Bronchus fibroblast of lung (primary cell): ENCODE measurements around the gene PRR22. TPM values are rescaled to one million over a fixed set of nuclear protein-coding genes. Genes with fewer than 3 reads are reported as not detected.

Experiments
- total RNA-seq: library from RNA; depleted of rRNA; stranded (reverse); fragments of >200 nt; gene quantifications from 2 replicates; pipeline ENCODE4 v1.2.3, GENCODE V29; 2015

Gene PRR22
- total RNA-seq = 0.59 TPM in 1 of 2 replicates, not detected in the other

GRCh38 chr19:5784581-5785147 is at the start of gene PRR22:
TSS of gene PRR22 (minus strand) at chr19:5784746. CDS start at chr19:5784660, 86 bp downstream.

DNA sequence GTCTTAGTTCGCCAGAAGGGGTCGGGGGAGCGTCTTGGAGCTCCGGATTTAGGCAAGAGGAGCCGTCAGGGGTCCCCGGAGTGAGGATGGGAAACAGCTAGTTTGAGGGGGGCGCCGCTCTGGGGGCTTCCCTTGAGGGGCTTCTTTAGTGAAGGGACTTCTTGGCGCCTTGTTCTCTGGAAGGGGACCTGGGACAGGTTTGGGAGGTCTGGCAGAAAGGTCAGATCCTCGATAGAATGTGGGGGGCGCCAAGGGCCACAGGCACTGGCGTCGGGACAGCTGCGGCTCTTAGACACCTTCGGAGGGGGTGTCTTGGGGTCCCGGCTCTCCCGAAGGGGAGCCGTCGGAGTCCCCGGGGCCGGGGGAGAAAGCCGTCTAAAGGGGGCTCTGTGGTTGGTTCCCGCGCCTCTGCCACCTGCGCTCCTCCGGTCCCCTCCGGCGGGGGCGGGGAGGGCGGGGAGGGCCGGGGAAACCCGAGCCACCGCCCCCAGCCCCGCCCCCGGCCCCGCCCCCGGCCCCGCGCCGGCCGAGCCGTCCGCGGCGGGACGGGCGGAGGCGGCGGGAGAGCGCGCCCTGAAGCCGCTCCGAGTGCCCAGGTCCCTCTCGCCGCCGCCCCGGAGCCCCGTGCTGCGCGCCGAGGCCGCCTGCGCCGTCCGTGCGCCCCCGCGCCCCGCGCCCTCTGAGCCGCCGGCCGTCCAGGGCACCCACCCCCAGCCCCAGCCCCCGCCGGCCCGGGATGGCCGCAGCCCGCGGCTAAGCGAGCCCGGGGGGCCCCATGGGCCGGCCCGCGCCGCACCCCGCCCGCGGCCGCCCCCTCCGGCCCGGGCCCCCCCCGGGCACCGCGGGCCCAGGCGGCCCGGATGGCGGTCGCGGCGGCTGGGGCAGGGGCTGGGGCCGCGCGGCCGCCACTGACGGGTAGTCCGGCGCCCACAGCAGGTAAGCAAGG is 20.2 kb upstream of the PRR22 start, which contains the start of gene NRTN:
NRTN (plus strand) TSS at position 552 of the 946 bp plus-strand sequence. CDS start 19,099 bp downstream, outside the sequence.

GRCh38 chr19:5790559-5791520 is 6.3 kb upstream of the PRR22 start, which contains the start of gene DUS3L:
TSS of gene DUS3L (minus strand) at chr19:5791163. CDS start at chr19:5791141, 22 bp downstream.

Other genes with a start within 250 kb of the PRR22 start
- gene TINCR, start 216.8 kb downstream of the PRR22 start, total RNA-seq = under 0.01 TPM in 1 of 2 replicates, not detected in the other
- gene SAFB2, start 162.0 kb downstream of the PRR22 start, total RNA-seq = 9.2 and 11.9 TPM in 2 replicates
- 29.4 and 41.8 TPM in 2 replicates for gene SAFB, start 161.7 kb downstream of the PRR22 start, total RNA-seq
- gene MICOS13, start 104.2 kb downstream of the PRR22 start, total RNA-seq = 93.1 and 93.7 TPM in 2 replicates
- 12.4 and 13.1 TPM in 2 replicates for gene HSD11B1L, start 103.7 kb downstream of the PRR22 start, total RNA-seq
- gene RPL36, start 94.5 kb downstream of the PRR22 start, total RNA-seq = 1,608 and 1,657 TPM in 2 replicates
- 98.4 and 109 TPM in 2 replicates for gene LONP1, start 64.6 kb downstream of the PRR22 start, total RNA-seq
- gene CATSPERD, start 64.1 kb downstream of the PRR22 start, total RNA-seq = not detected in 2 replicates
- 24.4 and 24.5 TPM in 2 replicates for gene DUS3L, start 6.4 kb upstream of the PRR22 start, total RNA-seq
- 0.15 TPM in 1 of 2 replicates, not detected in the other for gene NRTN, start 20.3 kb upstream of the PRR22 start, total RNA-seq
- gene FUT6, start 55.0 kb upstream of the PRR22 start, total RNA-seq = not detected in 2 replicates
- under 0.01 TPM in 1 of 2 replicates, not detected in the other for gene FUT3, start 66.7 kb upstream of the PRR22 start, total RNA-seq
- gene FUT5, start 85.8 kb upstream of the PRR22 start, total RNA-seq = not detected in 2 replicates
- gene NDUFA11, start 119.0 kb upstream of the PRR22 start, total RNA-seq = 444 and 470 TPM in 2 replicates
- gene VMAC, start 120.1 kb upstream of the PRR22 start, total RNA-seq = 2.1 and 3.2 TPM in 2 replicates
- 4.4 and 5.4 TPM in 2 replicates for gene CAPS, start 129.5 kb upstream of the PRR22 start, total RNA-seq
- 51.1 and 59.8 TPM in 2 replicates for gene RANBP3, start 193.4 kb upstream of the PRR22 start, total RNA-seq